Globus pallidus (tissue), 1 donor: ENCODE data around the gene PER3.

Experiments used
- DNase-seq: peaks from one replicate; pipeline ENCODE4 v3.0.0-alpha.2; 2015; ENCODE audit warnings: low spot score

The PER3 gene

DNA sequence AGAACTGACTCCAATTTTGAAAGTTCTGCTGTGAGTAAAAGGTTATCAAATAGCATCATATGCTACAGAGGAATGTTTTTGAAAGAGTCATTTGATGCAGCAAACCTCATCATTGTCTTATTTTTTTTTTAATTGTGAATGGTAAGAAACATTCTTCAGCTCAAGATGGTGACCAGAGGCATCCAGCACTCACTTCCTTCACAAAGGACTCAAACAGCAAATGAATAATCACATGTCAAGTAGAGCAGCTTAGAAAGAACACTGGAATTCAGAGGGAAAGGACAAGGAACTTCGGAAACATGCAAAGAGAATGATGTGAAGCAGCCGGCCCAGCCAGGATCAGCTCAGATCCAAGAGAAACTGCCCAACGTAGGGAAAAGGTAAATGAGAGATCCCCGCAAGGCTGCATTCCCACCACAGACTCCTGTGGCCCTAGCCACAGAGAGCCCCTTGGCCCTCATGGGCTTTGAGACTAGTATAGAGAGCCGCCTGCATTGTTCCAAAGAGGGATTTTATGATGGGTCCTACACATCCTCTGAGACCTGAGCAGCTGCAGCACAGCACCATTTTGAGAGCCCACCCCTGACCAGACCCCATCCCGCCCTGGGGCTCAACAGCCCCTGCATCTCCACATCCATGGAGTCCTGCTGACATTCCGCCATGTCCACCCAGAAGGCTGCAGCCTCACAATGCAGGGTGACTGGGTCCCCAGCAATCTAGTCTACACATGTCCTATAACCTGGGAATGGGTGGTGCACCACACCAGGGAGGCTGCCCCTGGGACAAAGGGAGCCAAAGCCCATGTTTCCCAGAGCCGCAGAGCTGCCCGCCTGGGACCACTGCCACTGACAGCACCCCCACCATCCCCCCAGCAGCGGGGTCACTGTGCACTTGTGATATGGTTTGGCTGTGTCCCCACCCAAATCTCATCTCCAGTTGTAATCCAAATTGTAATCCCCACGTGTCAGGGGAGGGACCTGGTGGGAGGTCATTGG lies 90.0 kb downstream of the PER3 start:
- DNase-seq, result no peak

DNA sequence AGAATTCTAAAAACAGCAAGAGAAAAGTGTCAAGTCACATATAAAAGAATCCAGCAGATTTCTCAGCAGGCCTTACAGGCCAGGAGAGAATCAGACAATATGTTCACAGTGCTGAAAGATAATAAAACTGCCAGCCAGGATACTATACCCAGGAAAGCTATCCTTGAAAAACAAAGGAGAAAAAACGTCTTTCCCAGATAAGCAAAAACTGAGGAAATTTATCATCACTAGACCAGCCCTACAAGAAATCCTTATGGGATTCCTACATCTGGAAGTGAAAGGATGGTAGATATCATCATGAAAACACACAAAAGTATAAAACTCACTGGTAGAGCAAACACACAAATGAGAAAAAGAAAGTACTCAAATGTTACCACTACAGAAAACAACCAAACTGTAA lies 93.9 kb downstream of the PER3 start:
- no peak for DNase-seq

DNA sequence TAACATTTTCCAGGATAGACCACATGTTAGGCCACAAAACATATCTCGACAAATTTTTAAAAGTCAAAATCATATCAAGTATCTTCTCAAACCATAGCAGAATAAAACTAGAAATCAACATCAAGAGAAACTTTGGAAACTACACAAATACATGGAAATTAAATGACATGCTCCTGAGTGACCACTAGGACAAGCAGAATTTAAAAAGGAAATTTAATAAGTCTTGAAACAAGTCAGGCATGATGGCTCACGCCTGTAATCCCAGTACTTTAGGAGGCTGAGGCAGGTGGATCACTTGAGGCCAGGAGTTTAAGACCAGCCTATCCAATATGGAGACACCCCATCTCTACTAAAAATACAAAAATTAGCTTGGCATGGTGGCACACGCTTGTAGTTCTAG lies 95.1 kb downstream of the PER3 start:
- no peak for DNase-seq

DNA sequence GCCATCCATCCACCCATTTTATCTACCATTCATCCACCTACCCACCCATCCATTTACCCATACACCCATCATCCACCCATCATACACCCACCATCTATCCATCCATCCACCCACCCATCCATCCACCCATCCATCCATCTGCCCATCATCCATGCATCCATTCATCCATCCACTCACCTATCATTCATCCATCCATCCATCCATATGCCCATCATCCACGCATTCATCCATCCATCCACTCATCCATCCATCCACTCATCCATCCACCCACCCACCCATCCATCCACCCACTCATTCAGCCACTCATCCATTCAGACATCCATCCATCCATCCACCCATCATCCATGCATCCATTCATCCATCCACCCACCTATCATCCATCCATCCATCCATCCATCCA lies 100.7 kb downstream of the PER3 start:
- no peak for DNase-seq

DNA sequence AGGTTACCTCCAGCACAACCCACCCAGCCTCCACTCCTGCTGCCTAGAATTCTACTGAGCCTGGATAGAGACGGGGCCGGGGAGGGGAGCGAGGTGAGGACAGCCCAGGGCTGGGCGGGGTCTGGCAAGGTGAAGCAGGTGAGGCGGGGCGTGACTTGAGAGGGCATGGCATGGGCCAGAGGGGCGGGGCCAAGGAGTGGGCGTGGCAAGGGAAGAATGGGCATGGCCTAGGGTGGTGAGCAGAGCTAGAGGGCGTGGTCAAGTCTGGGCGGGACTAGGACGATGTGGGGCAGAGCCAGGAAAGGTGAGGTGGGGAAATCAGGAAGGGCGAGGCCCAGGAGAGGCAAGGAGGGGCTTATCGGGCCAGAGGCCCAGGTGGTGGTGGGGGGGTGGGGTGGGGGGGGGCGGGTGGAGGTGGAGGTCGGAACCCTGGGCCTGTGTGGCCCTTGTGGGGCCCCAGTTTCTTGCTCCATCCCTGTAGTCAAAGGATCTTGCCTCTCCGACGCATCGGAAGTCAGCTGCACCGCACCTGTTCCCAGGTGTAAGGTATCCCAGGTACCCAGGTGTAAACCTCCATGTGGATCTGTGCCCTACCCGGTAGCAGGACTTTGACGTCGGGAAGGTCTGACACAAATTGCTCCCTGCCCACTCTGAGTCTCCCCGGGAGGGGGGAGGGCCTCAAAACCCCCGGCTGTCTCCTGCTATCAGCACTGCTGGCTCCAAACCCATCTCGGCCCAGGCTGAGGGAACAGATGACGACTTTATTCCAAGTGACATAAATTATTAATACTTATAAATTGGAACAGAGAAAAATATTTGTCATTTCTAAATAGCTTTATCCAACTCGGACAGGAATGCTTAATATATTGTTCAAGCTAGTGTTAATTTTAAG lies 101.7 kb downstream of the PER3 start:
- DNase-seq, result no peak

DNA sequence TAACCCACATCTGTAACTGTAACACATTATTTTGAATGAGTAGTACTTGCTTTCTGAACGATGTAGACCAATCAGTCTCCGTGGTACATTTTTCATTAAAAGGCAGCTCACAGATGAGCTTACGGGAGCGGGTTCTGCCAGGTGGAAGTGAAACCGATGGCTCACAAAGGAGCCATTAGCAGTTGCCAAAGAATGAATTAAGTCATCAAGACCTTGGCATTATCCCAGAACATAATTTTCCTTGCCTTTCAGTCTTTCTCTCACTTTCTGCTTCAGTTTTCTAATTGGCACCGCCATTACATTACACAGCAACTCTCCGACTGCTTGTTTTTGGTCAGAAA lies 102.3 kb downstream of the PER3 start:
- DNase-seq, result peak; percentile 24

DNA sequence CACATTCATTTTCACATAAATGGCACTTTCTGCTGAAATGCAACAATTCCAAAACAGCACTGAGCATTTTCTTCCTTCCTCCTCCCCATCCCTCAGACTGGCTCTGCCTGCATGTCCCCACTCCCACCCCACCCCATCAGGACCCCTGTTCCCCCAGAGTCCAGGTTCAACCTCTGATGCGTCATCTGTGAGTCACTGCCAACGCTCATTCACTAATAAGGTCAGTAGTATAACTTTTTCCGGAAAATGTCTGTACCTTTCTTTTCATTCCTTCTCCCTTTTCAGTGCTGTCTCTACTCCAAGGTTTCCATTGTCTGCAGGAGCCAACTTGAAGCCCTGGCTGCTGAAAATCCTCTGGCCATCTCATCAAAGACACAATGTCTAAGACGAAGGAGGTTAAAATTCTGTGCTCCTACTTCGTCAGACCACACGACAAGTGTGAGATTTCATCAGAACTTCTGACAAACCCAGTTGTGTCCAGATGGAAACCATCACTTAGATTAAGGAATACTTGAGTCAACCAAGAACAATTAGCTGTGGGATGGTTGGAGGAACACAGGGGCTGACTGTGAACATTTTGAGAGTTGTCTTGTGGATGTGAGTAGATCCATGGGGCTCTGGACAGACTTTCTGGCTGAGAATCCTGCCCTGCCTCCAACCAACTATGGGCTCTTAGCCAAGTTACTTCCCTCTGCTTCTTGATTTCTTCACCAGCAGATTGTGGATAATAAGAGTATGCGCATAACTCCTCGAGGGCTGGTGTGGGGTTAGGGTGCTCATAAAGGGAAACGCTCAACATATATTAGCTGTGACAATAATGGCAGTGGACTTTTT lies 104.4 kb downstream of the PER3 start:
- no peak for DNase-seq

DNA sequence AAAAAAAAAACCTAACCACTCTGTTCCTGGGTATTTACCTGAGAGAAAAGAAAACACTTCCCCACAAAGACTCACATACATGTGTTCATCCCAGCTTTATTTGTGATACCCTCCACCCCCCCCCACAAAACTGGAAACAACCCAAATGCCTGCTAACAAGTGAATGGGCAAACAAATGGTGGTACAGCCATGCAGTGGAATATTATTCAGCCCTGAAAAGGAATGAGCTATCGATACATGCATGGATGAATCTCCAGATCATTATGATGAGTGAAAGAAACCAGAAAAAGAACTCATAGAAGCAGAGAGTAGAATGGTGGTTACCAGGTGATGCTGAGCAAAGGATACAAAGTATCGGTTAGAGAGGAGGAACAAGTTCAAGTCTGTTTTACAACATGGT lies 106.8 kb downstream of the PER3 start:
- no peak for DNase-seq

DNA sequence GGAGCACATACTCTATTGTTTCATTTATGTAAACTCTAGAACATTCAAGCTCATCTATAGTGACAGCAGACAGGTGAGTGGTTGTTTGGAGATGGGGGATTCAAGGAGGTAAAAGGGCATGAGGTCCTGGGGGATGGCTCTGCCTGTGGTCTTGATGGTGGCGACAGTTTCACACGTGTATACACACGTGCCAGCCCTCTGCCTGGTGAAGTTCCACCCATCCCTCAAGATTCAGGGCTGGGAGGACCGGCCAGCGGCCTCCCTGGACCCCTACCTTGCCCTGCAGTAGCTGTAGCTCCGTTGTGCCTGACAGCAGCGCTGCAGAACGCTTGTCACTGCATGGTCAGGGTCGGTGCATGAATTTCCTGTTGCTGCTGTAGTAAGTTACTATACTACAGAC lies 107.7 kb downstream of the PER3 start:
- no peak for DNase-seq

DNA sequence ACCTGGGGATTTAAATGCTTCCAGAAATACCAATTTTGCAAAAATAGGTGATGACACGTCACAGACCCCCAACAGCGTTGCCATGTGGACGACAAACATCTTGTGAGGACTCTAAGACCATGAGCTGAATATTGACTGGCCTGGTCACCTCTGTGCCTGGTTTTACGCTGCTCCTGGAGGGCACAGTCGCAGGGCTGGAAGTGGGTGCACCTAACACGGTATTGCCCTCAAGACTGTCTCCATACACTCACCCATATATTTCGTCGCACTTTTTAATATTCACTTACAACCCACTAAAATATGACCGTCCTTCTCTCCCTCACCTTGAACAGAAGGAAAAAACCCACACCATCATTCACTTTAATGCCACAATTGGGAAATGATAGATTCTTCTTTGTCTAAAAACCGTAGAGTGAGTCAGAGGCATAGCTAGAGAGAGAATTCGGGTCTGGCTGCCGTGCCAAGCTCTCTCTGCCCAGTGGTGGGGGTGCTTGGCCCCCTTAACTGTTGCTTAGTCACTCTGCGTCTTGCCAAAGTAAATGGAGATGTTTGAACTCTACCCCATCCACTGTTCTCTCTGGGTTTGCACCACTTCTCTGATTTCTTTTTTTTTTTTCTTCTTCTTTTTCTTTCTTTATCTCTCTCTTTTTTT lies 109.6 kb downstream of the PER3 start:
- DNase-seq, result no peak
